Ramos (cell line): ENCODE results near the gene NCKAP5.

Source experiments
- in situ Hi-C: fragments of 300-500 bp; cut with MboI; formaldehyde crosslinking; loops from one replicate; pipeline ENCODE4 v1.14.3; 2022; ENCODE audit warnings: low sequenced_read_pairs; ENCODE audit not compliant: unreplicated experiment

The NCKAP5 gene

GRCh38 chr2:133434959-133435668 is 133.1 kb downstream of the NCKAP5 start:
- in situ Hi-C loops: no loop called here

- in situ Hi-C loops: no loop called here
These were observed 134.5 kb downstream of the NCKAP5 start for GRCh38 chr2:133433455-133434451.

GRCh38 chr2:133432778-133433177 is 135.5 kb downstream of the NCKAP5 start:
- in situ Hi-C loops: no loop called here

GRCh38 chr2:133431289-133431688 is 137.0 kb downstream of the NCKAP5 start:
- in situ Hi-C loops: no loop called here

GRCh38 chr2:133426791-133427190 is 141.5 kb downstream of the NCKAP5 start:
- in situ Hi-C loops: no loop called here

GRCh38 chr2:133425612-133426011 is 142.7 kb downstream of the NCKAP5 start:
- in situ Hi-C loops: no loop called here

- in situ Hi-C loops: no loop called here
These were observed 143.4 kb downstream of the NCKAP5 start for GRCh38 chr2:133424876-133425275.

- in situ Hi-C loops: no loop called here
These were observed 145.3 kb downstream of the NCKAP5 start for GRCh38 chr2:133422931-133423351.

- in situ Hi-C loops: no loop called here
These were observed 146.5 kb downstream of the NCKAP5 start for GRCh38 chr2:133421516-133422324.

GRCh38 chr2:133420788-133421187 is 147.5 kb downstream of the NCKAP5 start:
- in situ Hi-C loops: no loop called here

GRCh38 chr2:133418671-133419070 is 149.6 kb downstream of the NCKAP5 start:
- in situ Hi-C loops: no loop called here

GRCh38 chr2:133418021-133418420 is 150.2 kb downstream of the NCKAP5 start:
- in situ Hi-C loops: no loop called here

GRCh38 chr2:133417415-133417814 is 150.8 kb downstream of the NCKAP5 start:
- in situ Hi-C loops: no loop called here

GRCh38 chr2:133416736-133417135 is 151.5 kb downstream of the NCKAP5 start:
- in situ Hi-C loops: no loop called here

GRCh38 chr2:133416146-133416545 is 152.1 kb downstream of the NCKAP5 start:
- in situ Hi-C loops: no loop called here

- in situ Hi-C loops: no loop called here
These were observed 152.9 kb downstream of the NCKAP5 start for GRCh38 chr2:133415210-133415876.

- in situ Hi-C loops: no loop called here
These were observed 153.6 kb downstream of the NCKAP5 start for GRCh38 chr2:133414486-133415209.

GRCh38 chr2:133413863-133414262 is 154.4 kb downstream of the NCKAP5 start:
- in situ Hi-C loops: no loop called here

GRCh38 chr2:133412694-133413093 is 155.6 kb downstream of the NCKAP5 start:
- in situ Hi-C loops: no loop called here
